SIG-M5 treated with dmso at 0.1 percent for 504 hours (cell line): ENCODE measurements around the gene FASN.

Experiments
- DNase-seq: peaks from one replicate; lab custom pipeline; 2025; ENCODE audit not compliant: unreplicated experiment; lab: John Stamatoyannopoulos, UW

Gene FASN

GRCh38 chr17:82089723-82090548, 8.1 kb downstream of the FASN start:
- DNase-seq: no peak

- DNase-seq: no peak
Measured at GRCh38 chr17:82088838-82089722, 9.0 kb downstream of the FASN start.

- DNase-seq: no peak
Measured at GRCh38 chr17:82087961-82088837, 9.8 kb downstream of the FASN start.

- DNase-seq: no peak
Measured at GRCh38 chr17:82086941-82087906, 10.8 kb downstream of the FASN start.

GRCh38 chr17:82085931-82086764, 11.9 kb downstream of the FASN start:
- no peak for DNase-seq

- no peak for DNase-seq
Measured at GRCh38 chr17:82085031-82085861, 12.8 kb downstream of the FASN start.

- DNase-seq: no peak
Measured at GRCh38 chr17:82084373-82085030, 13.5 kb downstream of the FASN start.

GRCh38 chr17:82083533-82084359, 14.3 kb downstream of the FASN start:
- no peak for DNase-seq

GRCh38 chr17:82083009-82083408, 15.0 kb downstream of the FASN start:
- DNase-seq: no peak

- DNase-seq: no peak
Measured at GRCh38 chr17:82082456-82082855, 15.6 kb downstream of the FASN start.

GRCh38 chr17:82081966-82082365, 16.1 kb downstream of the FASN start:
- no peak for DNase-seq

GRCh38 chr17:82081546-82081945, 16.5 kb downstream of the FASN start:
- DNase-seq: no peak

- DNase-seq: no peak
Measured at GRCh38 chr17:82080789-82081464, 17.1 kb downstream of the FASN start.

- no peak for DNase-seq
Measured at GRCh38 chr17:82080048-82080788, 17.8 kb downstream of the FASN start.

GRCh38 chr17:82079001-82079677, 18.9 kb downstream of the FASN start:
- no peak for DNase-seq
